Stimulated activated CD4-positive, alpha-beta T cell treated with anti-CD3 and anti-CD28 coated beads, Interleukin-15, amount 100 ng/mL, for 24 hours (primary cell): Measurements from ENCODE around the gene LTBP1.
A peak's percentile ranks its signal among the peaks of the same experiment; 100 is the strongest.

Experiments
- DNase-seq: peaks from one replicate; pipeline ENCODE4 v3.0.0-alpha.2; 2020

The LTBP1 gene

DNA sequence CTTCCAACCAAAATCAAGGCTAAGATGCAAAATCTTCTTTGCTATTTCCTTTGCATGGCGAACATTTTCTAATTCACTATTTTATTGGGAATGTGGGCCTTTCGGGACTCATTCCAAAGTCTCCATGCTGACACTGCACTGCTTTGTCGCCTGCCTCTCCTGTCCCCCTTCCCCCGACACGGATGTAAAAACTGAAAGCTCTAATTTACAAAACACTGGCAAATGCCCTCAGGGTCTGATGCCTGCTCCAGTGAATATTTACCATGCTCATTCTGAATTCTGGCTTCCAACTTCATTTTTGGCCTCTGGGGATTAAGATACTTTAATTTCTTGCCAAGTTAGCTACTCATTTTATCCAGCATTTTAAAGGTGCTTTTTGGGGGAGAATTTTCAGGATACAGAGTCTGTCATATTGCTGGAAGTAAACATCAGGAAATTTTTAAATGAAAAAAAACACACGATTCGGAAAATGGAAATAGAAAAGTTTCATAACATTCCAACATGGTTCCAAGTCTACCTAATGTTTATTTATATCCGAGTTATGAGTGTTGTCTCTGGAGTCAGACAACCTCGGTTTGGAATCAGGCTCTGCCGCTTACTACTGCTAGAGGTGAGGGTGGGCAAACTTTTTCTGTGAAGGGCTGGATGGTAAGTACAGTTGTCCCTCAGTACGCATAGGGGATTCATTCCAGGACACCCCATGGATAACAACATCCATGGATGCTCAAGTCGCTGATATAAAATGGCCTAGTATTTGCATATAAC lies 14.6 kb upstream of the LTBP1 start:
- no peak for DNase-seq

DNA sequence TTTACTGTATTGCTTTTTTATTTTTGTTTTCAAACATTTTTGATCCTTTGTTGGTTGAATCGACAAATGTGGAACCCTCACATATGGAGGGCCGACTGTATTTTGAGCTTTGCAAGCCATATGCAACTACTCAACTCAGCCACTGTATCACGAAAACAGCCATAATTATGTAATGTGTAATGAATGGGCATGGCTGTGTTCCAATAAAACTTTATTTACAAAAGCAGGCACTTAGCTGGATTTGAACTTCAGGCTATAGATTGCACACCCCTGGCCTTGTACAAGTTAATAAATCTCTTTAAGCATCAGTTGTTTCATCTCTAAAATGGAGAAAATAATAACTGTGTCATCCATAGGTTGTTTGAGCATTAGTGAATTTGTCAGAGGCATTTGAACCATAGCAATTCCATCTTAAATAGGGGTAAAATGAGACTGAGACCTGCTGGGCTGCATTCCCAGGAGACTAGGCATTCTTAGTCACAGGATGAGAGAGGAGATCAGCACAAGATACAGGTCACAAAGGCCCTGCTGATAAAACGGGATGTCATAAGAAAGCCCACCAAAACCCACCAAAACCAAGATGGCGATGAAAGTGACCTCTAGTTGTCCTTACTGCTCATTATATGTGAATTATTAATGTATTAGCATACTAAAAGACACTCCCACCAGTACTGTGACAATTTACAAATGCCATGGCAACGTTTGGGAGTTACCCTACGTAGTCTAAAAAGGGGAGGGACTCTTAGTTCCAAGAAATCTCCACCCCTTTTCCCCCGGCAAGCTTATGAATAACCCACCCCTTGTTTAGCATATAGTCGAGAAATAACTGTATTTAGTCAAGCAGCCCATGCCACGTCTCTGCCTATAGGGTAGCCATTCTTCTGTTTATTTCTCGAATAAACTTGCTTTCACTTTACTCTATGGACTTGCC lies 13.7 kb upstream of the LTBP1 start:
- no peak for DNase-seq

DNA sequence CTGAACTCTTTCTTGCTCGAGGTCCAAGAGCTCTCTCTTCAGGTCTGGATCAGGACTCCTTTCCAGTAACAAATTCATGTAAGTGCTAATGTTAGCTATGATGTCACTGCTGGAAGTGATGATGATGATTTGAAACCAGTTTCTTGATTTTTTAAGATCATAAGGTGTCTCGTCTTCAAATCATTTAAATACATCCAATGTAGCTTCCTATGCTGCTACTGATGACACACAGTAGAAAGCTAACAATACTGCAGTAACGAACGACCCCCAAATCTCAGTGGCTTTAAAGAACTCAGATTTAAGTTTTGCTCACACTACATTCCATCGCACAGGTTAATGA lies 13.0 kb upstream of the LTBP1 start:
- no peak for DNase-seq

DNA sequence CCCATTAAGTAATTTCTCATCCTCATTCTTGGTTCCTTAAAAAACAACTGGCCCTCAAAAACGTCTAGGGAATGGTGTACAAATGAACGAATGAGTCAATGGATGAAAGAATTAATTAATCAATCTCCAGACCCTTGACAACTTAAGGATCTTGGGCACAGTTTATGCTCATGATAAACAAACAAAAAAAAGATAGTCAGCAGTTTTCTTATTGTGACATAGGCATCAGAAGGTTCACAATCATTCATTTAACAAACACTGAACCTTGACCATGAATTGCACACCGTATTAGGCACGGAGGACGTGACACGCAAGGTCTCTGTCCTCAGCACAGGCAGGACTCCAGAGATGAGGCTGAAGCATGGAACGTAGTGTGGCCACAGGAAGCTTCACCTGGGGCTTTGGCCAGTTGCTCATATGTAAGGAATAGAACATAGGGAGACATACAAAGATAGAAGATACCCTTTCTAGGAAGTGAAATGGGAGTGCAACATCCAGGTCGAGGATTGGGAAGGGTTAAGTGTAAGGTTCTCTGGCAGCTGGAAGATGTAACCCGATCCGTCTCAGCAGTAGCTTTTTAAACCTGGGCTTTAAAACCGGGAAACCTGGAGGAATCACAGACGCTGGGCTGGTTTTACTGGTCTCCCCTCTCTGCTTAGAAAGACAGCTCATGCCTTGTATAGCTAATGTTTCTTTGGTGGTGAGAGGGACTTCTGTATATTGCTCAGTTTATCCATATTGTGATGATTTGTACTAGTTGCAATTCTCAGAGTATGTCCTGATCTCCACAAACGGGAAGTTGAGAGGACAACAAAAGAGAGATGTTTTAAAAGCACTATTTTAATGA lies 8.9 kb upstream of the LTBP1 start:
- no peak for DNase-seq

DNA sequence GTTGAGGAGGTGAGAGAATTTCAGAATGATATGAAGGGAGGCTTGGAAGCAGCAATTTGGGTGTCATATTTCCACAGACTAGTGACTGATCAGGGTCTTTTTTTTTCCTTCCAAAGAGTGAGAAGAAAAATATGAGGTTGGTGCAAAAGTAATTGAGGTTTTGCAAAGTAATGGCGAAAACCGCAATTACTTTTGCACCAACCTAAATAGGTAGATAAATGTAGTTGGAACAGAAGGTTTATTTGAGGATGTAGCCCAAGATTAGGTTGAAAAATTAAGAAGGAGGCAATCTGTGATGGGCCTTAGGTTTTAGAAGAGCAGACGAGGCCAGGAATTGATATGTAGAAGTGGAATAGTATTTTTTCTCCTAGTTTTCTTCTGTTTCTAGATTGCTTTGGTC lies 7.8 kb upstream of the LTBP1 start:
- no peak for DNase-seq

DNA sequence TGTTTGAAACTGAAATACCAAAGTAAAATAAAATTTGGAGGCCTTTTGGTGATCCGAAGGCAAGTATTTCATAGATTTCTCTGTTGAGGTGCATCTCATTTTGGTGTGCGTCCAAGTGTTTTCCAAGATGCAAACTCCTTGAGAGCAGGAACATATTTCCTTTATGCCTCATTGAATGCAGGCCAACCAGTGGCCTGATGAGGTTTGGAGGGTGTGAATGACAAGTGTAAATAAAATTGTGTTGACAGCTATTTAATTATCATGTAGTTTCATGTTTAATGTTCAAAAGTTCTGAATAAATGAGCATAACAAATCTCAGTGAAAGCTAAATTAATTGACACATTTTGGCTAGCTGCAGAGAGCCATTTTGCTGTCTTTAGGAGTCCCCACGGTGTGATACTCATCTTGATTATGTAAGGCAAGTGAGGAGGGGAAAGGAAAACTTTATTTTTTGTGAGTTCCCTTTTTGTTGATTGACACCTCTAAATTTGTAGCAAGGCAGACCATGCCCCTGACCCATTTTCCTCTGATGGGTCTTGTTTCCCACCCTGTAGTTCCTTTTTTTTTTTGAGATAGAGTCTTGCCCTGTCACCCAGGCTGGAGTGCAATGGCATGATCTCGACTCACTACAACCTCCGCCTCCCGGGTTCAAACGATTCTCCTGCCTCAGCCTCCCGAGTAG lies 6.3 kb upstream of the LTBP1 start:
- DNase-seq: no peak

DNA sequence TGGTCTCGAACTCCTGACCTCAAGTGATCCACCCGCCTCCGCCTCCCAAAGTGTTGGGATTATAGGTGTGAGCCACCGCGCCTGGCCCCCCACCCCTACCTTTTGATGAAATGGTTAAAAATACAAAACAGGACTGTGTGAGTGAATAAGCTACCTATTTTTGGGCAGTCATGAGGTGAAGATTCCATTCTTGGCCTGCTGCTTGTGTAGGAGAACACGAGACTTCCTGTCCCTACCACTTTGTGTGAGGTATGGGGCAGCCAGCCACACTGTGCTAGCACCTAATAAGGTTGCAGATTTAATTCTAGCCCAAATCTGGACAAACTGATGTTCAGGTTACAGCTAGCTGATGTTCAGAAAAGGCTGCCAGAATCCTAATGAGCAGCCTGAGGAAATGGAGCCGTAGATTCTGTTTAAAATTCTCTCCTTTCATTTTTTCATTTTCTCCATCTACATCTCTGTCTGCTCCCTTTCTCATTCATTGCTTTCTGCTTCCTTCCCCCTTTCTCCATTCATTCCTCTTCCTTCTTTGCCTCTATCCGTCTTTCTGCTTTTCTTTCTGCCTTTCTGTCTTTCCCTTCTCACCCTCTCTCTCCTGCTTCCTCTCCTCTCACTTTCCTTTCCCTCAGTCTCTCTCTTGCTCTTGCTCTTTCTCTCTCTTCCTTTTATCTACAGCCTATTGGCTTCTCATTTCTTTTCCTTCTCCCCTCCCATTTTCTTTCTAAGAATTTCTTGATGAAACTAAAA lies 4.6 kb upstream of the LTBP1 start:
- no peak for DNase-seq

DNA sequence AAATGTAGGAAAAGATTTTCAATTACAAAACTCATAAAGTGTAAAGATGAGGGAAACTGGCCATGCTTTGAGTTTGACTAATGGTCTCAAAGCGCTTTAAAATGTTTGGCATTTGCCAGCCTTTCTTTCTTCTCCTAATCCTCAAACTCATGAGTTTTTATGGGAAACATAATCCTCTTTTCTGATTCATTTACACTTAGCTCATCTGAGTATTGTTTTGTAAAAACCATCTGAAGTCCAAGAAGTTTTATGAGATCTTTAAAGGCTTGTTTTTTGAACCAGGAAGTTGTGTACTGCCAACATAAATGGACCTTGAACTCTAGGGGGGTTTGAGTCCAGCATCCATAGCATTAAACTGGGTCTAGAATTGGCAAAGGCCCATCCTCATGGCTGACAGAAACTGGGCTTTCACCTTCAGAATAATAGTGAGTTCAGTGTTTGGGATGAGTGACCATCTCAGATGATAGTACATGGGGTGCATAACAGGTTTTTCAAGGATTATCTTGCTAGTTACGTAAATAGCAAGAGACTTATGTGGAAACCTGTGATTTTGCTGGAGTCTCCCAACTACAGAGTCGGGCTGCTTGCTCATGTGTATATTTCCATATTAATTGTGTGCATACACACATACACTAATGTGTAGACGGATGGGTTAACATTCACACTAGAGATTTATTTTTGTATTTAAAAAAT lies 3.8 kb upstream of the LTBP1 start:
- no peak for DNase-seq

DNA sequence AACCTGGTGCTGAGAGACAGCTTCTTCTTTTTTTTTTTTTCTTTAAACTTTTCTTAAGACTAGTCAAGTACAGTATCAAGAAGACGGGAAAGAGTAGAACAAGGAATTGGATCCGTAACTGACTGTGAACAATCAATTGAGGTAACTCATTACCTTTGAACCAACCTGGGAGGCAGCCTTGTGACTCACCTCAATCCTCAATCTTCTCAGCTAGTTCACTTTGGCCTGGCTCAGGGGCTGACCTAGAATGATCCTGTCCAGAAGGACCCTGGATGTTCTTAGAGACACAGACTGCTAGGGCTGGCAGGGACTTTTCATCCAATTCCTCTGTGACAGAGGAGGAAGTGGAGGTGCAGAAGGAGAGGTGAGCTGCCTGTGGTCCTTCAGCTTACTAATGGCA lies 1.5 kb upstream of the LTBP1 start:
- no peak for DNase-seq

DNA sequence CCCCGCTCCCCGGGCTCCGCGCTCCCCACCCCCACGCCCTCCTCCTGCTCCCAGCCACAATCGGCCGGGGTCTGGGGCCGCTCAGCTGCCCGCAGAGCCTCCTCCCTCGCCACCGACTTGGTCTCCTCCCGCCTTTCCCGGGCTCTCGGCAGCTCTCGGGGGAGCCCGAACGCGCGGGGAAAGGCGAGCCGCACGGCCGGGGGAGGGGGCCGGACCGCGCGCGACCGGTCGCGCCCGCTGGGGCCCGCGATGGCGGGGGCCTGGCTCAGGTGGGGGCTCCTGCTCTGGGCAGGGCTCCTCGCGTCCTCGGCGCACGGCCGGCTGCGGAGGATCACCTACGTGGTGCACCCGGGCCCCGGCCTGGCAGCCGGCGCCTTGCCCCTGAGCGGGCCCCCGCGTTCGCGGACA lies 327 bp downstream of the LTBP1 start:
- DNase-seq: peak; percentile 31

DNA sequence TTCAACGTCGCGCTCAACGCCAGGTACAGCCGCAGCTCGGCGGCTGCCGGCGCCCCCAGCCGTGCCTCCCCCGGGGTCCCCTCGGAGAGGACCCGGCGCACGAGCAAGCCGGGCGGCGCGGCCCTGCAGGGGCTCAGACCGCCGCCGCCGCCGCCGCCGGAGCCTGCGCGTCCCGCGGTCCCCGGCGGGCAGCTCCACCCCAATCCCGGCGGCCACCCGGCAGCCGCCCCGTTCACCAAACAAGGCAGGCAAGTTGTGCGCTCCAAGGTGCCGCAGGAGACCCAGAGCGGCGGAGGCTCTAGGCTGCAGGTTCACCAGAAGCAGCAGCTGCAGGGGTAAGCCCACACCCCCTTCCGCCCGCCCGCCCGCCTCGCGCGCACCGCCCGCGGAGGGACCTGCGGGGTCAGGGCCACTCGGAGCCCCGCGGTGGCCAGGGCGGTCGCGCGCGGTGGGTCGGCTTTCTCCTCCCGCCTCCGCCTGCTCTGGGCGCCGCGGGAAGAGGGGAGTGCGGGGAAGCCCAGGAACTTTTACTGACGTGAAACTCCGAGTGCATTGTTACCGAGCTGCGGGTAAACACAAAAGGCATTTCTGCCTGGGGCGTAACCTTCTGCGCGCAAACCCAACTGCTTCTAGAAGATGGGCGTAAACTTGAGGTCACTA lies 861 bp downstream of the LTBP1 start:
- DNase-seq: peak; percentile 45

DNA sequence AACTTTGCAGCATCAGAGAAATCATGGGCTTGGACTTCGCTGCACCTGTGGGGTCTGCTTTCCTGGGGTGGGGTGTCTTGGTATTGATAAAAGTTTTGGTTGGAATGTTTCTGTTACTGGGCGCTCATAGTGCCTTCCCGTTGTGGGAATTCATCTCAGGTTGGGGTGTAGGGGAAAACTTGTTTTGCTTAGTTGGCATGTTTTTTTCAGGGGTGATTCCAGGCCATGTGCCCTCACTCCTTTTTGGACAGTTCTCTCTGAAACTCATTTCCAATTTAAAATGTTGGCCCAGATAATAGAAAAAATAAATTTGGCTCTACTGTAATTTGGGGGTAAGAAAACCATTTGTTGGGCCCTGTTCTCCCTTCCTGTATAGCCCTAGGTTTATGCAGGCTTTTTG lies 1.5 kb downstream of the LTBP1 start:
- no peak for DNase-seq

DNA sequence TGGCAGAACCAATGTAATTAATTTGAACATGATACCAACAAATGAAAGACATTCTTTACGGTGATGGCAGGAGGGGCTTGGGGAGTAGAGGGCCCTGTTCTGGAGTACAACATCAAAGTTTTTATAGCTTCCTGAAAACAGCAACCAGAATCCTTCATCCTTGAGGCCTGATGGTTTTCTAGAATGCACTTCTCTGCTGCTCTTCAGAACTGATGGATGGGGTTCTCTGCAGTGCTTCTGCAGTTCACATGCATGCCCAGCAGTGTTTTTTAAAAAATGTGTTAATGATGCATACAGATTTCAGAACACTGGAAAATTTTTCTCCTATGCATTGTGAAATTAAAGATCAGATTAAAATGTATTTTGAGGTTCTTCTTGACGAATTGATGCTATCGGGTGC lies 2.5 kb downstream of the LTBP1 start:
- DNase-seq: no peak

DNA sequence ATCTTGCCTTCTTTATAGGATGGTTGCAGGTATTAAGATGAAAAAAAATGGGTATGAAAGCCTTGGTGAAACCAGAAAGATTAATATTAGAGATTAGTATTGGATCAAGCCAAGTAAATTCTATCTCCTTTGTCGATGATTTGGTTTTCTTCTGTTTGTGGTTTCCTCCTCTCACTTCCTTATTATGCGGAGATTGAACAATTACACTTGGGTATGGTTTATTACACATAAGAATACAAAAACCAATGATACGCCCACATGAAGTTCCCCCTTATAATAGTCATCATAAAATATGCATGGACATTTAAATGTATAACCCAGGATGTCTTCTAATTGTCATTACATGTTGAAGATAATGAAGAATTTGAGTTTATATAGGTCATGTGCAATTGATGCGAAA lies 4.9 kb downstream of the LTBP1 start:
- no peak for DNase-seq

DNA sequence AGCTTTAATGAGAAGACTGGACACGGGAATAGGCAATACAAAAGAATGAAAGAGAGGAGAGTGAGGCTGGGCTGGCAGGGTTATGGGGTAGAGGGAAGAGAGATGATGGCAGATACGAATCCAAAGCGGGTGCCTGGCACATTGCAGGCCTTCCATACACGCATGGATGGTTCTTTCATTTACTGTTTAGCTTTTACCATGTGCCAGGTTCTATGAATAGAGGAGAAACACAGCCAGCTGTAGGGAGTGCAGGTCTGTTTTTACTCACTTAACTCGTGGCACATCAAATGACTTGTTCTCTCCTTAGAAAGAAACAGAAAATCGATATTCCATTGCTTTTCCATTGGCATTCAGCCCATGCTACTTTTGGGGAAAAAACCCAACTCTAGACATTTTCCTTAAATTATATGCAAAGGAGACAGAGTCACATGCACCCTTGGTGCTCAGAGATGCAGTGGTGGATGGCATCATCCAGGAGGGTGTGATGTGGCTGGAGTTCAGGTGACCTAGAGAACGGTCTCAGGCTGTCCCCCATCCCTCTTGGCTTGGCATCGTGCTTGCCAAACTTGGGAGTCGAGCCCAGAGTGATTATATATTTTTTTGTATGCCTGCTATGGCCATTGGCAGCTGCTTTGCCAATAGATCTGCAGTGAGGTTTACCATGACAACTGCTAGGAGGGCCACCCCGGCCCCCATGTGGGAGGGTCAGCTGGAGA lies 6.2 kb downstream of the LTBP1 start:
- DNase-seq: no peak

DNA sequence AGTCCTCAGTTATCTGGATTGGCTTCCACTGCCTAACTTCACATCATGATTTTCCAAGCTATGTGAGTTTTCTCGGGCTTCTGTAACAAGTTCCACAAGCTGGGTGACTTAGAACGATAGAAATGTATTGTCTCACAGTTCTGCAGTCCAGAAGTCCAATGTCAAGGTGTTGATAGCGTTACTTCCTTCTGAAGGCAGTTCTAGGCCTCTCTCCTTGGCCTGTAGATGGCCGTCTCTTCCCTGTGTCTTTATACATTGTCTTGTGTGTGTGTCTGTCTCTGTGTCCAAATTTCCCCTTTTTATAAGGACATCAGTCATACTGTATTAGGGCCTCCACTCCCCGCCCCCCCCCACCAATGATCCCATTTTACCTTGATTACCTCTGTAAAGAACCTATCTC lies 7.5 kb downstream of the LTBP1 start:
- no peak for DNase-seq

DNA sequence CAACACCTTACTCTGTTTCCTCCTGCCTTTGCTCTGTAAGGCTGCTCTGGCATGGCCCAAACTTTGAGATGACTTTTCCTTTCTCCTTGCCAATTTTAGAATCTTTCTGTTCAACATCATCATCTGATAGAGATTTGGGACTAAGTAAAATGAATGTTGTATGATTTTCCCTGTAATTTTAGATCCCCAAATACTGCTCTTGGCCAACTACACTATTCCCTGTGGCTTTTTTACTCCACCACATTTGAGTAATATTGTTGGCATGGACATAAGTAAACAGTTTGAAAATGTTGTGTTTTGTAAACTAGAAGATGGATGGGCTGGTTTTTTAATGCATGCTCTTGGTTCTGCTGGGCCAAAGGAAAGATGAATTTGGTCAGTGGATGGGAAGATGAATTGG lies 12.1 kb downstream of the LTBP1 start:
- DNase-seq: no peak

DNA sequence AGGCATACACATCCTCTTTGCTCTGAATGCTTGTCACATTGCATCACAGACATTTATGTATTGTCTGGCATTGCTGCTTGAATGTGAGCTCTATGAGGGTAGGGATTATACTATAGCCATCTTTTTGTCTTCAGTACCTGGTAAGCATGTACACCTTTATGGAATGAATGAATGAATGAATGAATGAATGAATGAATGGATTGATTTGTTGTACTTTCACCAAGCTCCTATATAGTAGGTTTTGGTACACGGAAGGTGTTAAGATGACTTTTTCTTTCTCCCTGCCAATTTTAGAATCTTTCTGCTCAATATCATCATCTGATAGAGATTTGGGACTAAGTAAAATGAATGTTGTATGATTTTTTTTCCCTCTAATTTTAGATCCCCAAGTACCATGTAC lies 13.5 kb downstream of the LTBP1 start:
- no peak for DNase-seq

DNA sequence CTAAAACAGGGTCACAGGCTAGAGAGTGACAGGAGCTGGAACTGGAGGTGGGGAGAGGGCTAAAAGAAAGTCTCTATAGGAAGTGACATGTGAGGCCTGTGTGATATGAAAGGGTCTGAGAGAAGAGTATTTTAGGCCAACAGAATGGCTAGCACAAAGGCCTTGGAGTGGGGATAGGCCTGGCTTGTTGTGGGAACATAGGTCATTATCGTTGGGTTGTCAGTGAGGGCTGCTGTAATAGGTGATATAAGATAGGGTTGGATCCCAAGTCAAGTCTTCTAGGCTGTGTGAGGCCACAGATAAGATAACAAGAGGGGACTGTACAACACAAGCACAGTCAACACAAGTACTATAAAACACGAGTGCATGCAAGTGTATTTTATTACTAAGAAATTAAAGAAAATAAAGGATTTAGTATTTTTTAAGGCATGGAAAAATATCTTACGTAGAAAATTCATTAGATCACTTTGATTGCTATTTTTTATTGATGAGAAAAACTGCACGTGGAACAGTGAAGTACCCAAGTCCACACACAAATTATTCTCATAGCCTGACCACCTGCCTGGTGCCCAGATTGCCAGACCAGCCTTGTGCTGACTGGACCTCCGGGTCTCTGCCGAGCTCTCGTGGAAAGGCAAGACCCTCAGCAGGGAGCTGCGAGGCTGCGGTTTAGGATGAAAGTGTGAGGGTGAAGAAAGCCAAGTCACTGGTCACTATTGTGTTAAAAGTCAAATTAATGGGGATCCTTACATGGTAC lies 14.1 kb downstream of the LTBP1 start:
- DNase-seq: no peak
